Panc1 (cell line): ENCODE data around the gene NTSR2.

ENCODE experiments used
- POLR2AphosphoS5 ChIP-seq: IDR thresholded peaks from 2 replicates; pipeline ENCODE4 v1.6.1; 2012; ENCODE audit warnings: mild to moderate bottlenecking, low read depth, low read length, moderate library complexity
- SIN3A ChIP-seq: IDR thresholded peaks from 2 replicates; pipeline ENCODE4 v1.6.1; 2012; ENCODE audit warnings: low read depth, mild to moderate bottlenecking, low read length, moderate library complexity, borderline replicate concordance; ENCODE audit not compliant: insufficient read depth
- TF ChIP-seq, protein P1 (sequence below): fragments of 450-650 bp; IDR thresholded peaks from 2 replicates; pipeline ENCODE4 v1.5.1; 2017; ENCODE audit warnings: mild to moderate bottlenecking
- TF ChIP-seq, protein P2 (sequence below), 2 experiments: IDR thresholded peaks; 2 replicates each; pipeline ENCODE4 v1.6.1; 2011 to 2012; ENCODE audit warnings: low read depth in 2 of 2, control low read depth in 1 of 2, low read length in 1 of 2, mild to moderate bottlenecking in 1 of 2, moderate library complexity in 1 of 2; ENCODE audit not compliant: insufficient read depth in 1 of 2

DNA sequence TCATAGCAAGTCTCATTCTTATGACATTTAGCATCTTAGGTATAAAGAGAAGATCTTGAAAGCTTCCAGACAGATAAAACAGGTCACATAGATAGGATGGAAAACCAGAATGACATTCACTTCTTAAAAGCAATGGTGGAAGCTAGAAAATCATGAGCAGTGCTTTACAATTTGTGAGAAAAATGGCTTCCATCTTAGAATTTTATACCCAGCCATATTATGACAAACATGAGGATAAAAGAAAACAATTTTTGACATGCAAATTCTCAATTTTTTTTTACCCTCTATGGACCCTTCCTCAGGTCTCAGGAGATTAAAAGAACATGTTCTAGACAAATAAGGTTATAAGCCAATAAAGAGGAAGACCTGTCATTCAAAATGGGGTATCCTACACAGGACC lies 7.1 kb downstream of the NTSR2 start:
- TF ChIP-seq, protein P1, sequence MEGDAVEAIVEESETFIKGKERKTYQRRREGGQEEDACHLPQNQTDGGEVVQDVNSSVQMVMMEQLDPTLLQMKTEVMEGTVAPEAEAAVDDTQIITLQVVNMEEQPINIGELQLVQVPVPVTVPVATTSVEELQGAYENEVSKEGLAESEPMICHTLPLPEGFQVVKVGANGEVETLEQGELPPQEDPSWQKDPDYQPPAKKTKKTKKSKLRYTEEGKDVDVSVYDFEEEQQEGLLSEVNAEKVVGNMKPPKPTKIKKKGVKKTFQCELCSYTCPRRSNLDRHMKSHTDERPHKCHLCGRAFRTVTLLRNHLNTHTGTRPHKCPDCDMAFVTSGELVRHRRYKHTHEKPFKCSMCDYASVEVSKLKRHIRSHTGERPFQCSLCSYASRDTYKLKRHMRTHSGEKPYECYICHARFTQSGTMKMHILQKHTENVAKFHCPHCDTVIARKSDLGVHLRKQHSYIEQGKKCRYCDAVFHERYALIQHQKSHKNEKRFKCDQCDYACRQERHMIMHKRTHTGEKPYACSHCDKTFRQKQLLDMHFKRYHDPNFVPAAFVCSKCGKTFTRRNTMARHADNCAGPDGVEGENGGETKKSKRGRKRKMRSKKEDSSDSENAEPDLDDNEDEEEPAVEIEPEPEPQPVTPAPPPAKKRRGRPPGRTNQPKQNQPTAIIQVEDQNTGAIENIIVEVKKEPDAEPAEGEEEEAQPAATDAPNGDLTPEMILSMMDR: no peak
- TF ChIP-seq POLR2AphosphoS5 (no peak), SIN3A (no peak)
- TF ChIP-seq, protein P2, sequence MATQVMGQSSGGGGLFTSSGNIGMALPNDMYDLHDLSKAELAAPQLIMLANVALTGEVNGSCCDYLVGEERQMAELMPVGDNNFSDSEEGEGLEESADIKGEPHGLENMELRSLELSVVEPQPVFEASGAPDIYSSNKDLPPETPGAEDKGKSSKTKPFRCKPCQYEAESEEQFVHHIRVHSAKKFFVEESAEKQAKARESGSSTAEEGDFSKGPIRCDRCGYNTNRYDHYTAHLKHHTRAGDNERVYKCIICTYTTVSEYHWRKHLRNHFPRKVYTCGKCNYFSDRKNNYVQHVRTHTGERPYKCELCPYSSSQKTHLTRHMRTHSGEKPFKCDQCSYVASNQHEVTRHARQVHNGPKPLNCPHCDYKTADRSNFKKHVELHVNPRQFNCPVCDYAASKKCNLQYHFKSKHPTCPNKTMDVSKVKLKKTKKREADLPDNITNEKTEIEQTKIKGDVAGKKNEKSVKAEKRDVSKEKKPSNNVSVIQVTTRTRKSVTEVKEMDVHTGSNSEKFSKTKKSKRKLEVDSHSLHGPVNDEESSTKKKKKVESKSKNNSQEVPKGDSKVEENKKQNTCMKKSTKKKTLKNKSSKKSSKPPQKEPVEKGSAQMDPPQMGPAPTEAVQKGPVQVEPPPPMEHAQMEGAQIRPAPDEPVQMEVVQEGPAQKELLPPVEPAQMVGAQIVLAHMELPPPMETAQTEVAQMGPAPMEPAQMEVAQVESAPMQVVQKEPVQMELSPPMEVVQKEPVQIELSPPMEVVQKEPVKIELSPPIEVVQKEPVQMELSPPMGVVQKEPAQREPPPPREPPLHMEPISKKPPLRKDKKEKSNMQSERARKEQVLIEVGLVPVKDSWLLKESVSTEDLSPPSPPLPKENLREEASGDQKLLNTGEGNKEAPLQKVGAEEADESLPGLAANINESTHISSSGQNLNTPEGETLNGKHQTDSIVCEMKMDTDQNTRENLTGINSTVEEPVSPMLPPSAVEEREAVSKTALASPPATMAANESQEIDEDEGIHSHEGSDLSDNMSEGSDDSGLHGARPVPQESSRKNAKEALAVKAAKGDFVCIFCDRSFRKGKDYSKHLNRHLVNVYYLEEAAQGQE (IDR thresholded peaks at IDR 0.05; ENCODE audit: insufficient read depth in 1 of 2, low read depth in 2 of 2, low read length in 1 of 2): no peak
